ENCODE measurements around the gene UBE2R2.
"Not testable (repeated sequence)": the region's sequence is repeated elsewhere in the genome, so short reads cannot be mapped to it uniquely, and the experiment has no call there.

The UBE2R2 gene

GRCh38 chr9:33781736-33782135 is 35.2 kb upstream of the UBE2R2 start:
- in situ Hi-C loops (cut with HindIII; ENCODE audit: low sequenced_read_pairs): no loop called here
- TF ChIP-seq CTCF (IDR thresholded peaks at IDR 0.05; ENCODE audit: low read depth, low read length): no peak
- DNase-seq (ENCODE audit: low read depth, low spot score): no peak
- no peak overlapping the region for H3K4me3 ChIP-seq (ENCODE audit: low read depth, low read length)

GRCh38 chr9:33782395-33783152 is 34.4 kb upstream of the UBE2R2 start:
- no peak for TF ChIP-seq CTCF (IDR thresholded peaks at IDR 0.05; ENCODE audit: low read depth, low read length)
- DNase-seq (ENCODE audit: low read depth, low spot score): peak; percentile 73
- in situ Hi-C loops (cut with HindIII; ENCODE audit: low sequenced_read_pairs): no loop called here
- no peak overlapping the region for H3K4me3 ChIP-seq (ENCODE audit: low read depth, low read length)

GRCh38 chr9:33785914-33786313 is 31.0 kb upstream of the UBE2R2 start:
- TF ChIP-seq CTCF (IDR thresholded peaks at IDR 0.05; ENCODE audit: low read depth, low read length): peak; percentile 33
- in situ Hi-C loops (cut with HindIII; ENCODE audit: low sequenced_read_pairs): no loop called here
- no peak overlapping the region for H3K4me3 ChIP-seq (ENCODE audit: low read depth, low read length)
- DNase-seq (ENCODE audit: low read depth, low spot score): no peak

GRCh38 chr9:33786681-33787080 is 30.3 kb upstream of the UBE2R2 start:
- no peak overlapping the region for H3K4me3 ChIP-seq (ENCODE audit: low read depth, low read length)
- TF ChIP-seq CTCF (IDR thresholded peaks at IDR 0.05; ENCODE audit: low read depth, low read length): no peak
- no peak for DNase-seq (ENCODE audit: low read depth, low spot score)
- in situ Hi-C loops (cut with HindIII; ENCODE audit: low sequenced_read_pairs): no loop called here

- no peak for DNase-seq (ENCODE audit: low read depth, low spot score)
- in situ Hi-C loops (cut with HindIII; ENCODE audit: low sequenced_read_pairs): no loop called here
- no peak for TF ChIP-seq CTCF (IDR thresholded peaks at IDR 0.05; ENCODE audit: low read depth, low read length)
- no peak overlapping the region for H3K4me3 ChIP-seq (ENCODE audit: low read depth, low read length)
These were observed 29.1 kb upstream of the UBE2R2 start for GRCh38 chr9:33787839-33788238.

GRCh38 chr9:33789429-33789828 is 27.5 kb upstream of the UBE2R2 start:
- in situ Hi-C loops (cut with HindIII; ENCODE audit: low sequenced_read_pairs); H3K4me3 ChIP-seq (ENCODE audit: low read depth, low read length); DNase-seq (ENCODE audit: low read depth, low spot score): not testable (repeated sequence)

GRCh38 chr9:33791117-33791516 is 25.8 kb upstream of the UBE2R2 start:
- peak; percentile 48 for DNase-seq (ENCODE audit: low read depth, low spot score)
- no peak for TF ChIP-seq CTCF (IDR thresholded peaks at IDR 0.05; ENCODE audit: low read depth, low read length)
- in situ Hi-C loops (cut with HindIII; ENCODE audit: low sequenced_read_pairs): no loop called here

GRCh38 chr9:33793496-33793895 is 23.5 kb upstream of the UBE2R2 start:
- DNase-seq (ENCODE audit: low read depth, low spot score); in situ Hi-C loops (cut with HindIII; ENCODE audit: low sequenced_read_pairs); H3K4me3 ChIP-seq (ENCODE audit: low read depth, low read length): not testable (repeated sequence)

More at GRCh38 chr9:33791117-33791516, 25.8 kb upstream of the UBE2R2 start:
- H3K4me3 ChIP-seq (ENCODE audit: low read depth, low read length): no peak overlapping the region
